H1 (cell line): ENCODE measurements around the gene LAIR2. TPM values are rescaled to one million over a fixed set of nuclear protein-coding genes. Genes with fewer than 3 reads are reported as not detected.

Experiments
- CTCF ChIA-PET: fragments of 300-600 bp; sonication (Branson Sonifier 250); formaldehyde crosslinking; loops from one replicate; lab custom pipeline; 2021; ENCODE audit not compliant: partially characterized antibody; lab: Charles Lee
- POLR2A ChIA-PET: fragments of 300-600 bp; sonication (Branson Sonifier 250); formaldehyde crosslinking; loops from one replicate; lab custom pipeline; 2021; ENCODE audit warnings: inconsistent platforms; ENCODE audit not compliant: partially characterized antibody; lab: Charles Lee
- DNase-seq, 2 experiments: peaks; one replicate each; pipeline versions ENCODE4 v3.0.0 to v3.0.0-alpha.2; 2010 to 2022; ENCODE audit warnings: low spot score in 2 of 2, low read depth in 1 of 2, mixed read lengths in 1 of 2
- FAIRE-seq: peaks from 2 replicates; lab custom pipeline; 2011; peaks lifted over from hg19 to GRCh38; lab: Jason Lieb, UNC
- H2AFZ ChIP-seq: 2 replicates; pipeline ENCODE4 v1.8.1; 2012; ENCODE audit warnings: low read length, inconsistent platforms
- H2AK5ac ChIP-seq: 2 replicates; pipeline ENCODE4 v1.6.1; 2013; ENCODE audit warnings: low read depth, low read length
- H2BK120ac ChIP-seq: replicated peaks from 2 replicates; pipeline ENCODE3; 2013; ENCODE audit warnings: low read depth, low read length, inconsistent platforms
- H2BK12ac ChIP-seq: 2 replicates; pipeline ENCODE4 v1.6.1; 2013; ENCODE audit warnings: low read depth, low read length
- H2BK15ac ChIP-seq: 2 replicates; pipeline ENCODE4 v1.6.1; 2013; ENCODE audit warnings: low read length
- H2BK20ac ChIP-seq: 2 replicates; pipeline ENCODE4 v1.6.1; 2013; ENCODE audit warnings: low read length
- H2BK5ac ChIP-seq: 2 replicates; pipeline ENCODE4 v1.6.1; 2013; ENCODE audit warnings: low read depth, low read length
- H3K14ac ChIP-seq: 2 replicates; pipeline ENCODE4 v1.6.1; 2013; ENCODE audit warnings: inconsistent platforms; ENCODE audit not compliant: insufficient read length
- H3K18ac ChIP-seq: 2 replicates; pipeline ENCODE4 v1.6.1; 2013; ENCODE audit warnings: low read length; ENCODE audit errors: extremely low read depth
- H3K23ac ChIP-seq: 2 replicates; pipeline ENCODE4 v1.6.1; 2013; ENCODE audit warnings: inconsistent platforms; ENCODE audit not compliant: insufficient read length
- H3K23me2 ChIP-seq: 2 replicates; pipeline ENCODE4 v1.6.1; 2013; ENCODE audit warnings: low read depth, low read length
- H3K27ac ChIP-seq: 2 replicates; pipeline ENCODE4 v1.6.1; 2011; ENCODE audit warnings: low read depth, low read length, inconsistent platforms
- H3K27me3 ChIP-seq, 4 experiments: replicated peaks in 1 of 4; 1 replicate in 1 of 4; 2 replicates in 3 of 4; pipeline versions ENCODE4 v1.6.1 to v1.8.1; 2011 to 2013; ENCODE audit warnings: low read length in 3 of 4, mild to moderate bottlenecking in 3 of 4, inconsistent platforms in 2 of 4, mixed read lengths in 2 of 4, moderate library complexity in 1 of 4; ENCODE audit not compliant: control insufficient read depth in 3 of 4, insufficient read depth in 3 of 4; ENCODE audit errors: extremely low read depth in 1 of 4
- H3K36me3 ChIP-seq, 4 experiments: 2 replicates each; pipeline versions ENCODE4 v1.6.1 to v1.8.1; 2011 to 2013; ENCODE audit warnings: mild to moderate bottlenecking in 4 of 4, low read length in 3 of 4, moderate library complexity in 2 of 4, control low read depth in 1 of 4, inconsistent platforms in 1 of 4; ENCODE audit not compliant: insufficient read depth in 4 of 4, control insufficient read depth in 2 of 4
- H3K4ac ChIP-seq: replicated peaks from 2 replicates; pipeline ENCODE3; 2013; ENCODE audit warnings: low read length, low read depth, mixed read lengths, inconsistent platforms; ENCODE audit not compliant: insufficient read length
- H3K4me1 ChIP-seq, 4 experiments: replicated peaks in 1 of 4; 1 replicate in 1 of 4; 2 replicates in 3 of 4; pipeline versions ENCODE4 v1.6.1 to v1.8.1; 2011 to 2013; ENCODE audit warnings: low read length in 3 of 4, inconsistent platforms in 2 of 4, mixed read lengths in 1 of 4; ENCODE audit not compliant: insufficient read depth in 4 of 4, control insufficient read depth in 3 of 4
- H3K4me2 ChIP-seq, 2 experiments: 2 replicates each; pipeline versions ENCODE4 v1.6.1 to v1.8.1; 2011 to 2013; ENCODE audit warnings: low read depth in 2 of 2, low read length in 2 of 2, control low read depth in 1 of 2, inconsistent platforms in 1 of 2, mild to moderate bottlenecking in 1 of 2; ENCODE audit not compliant: insufficient read depth in 1 of 2
- H3K4me3 ChIP-seq, 4 experiments: fragments of 200-600, 300-600 bp in 1 of 4; sonication (generic), shearing (Covaris generic), sonication (Bioruptor Twin) in 1 of 4; 2 replicates each; pipeline versions ENCODE4 v1.5.1 to v1.8.1; 2011 to 2016; ENCODE audit warnings: low read length in 4 of 4, low read depth in 3 of 4, control low read depth in 2 of 4, inconsistent platforms in 2 of 4, mild to moderate bottlenecking in 2 of 4, mixed read lengths in 1 of 4, moderate library complexity in 1 of 4; ENCODE audit not compliant: insufficient read depth in 2 of 4; ENCODE audit errors: extremely low read depth in 1 of 4
- H3K56ac ChIP-seq: replicated peaks from 2 replicates; pipeline ENCODE3; 2013; ENCODE audit warnings: low read depth, mild to moderate bottlenecking, mixed read lengths, low read length, inconsistent platforms; ENCODE audit not compliant: insufficient read length
- H3K79me1 ChIP-seq: 2 replicates; pipeline ENCODE4 v1.6.1; 2013; ENCODE audit warnings: low read depth, low read length, control low read depth
- H3K79me2 ChIP-seq, 2 experiments: 2 replicates each; pipeline versions ENCODE4 v1.6.1 to v1.8.1; 2012 to 2013; ENCODE audit warnings: low read length in 2 of 2, mild to moderate bottlenecking in 2 of 2, inconsistent platforms in 1 of 2; ENCODE audit not compliant: insufficient read depth in 2 of 2, control insufficient read depth in 1 of 2
- H3K9ac ChIP-seq, 4 experiments: replicated peaks in 1 of 4; 1 replicate in 1 of 4; 2 replicates in 3 of 4; pipeline versions ENCODE4 v1.6.1 to v1.8.1; 2011 to 2013; ENCODE audit warnings: low read depth in 3 of 4, low read length in 3 of 4, control low read depth in 2 of 4, mild to moderate bottlenecking in 2 of 4, moderate library complexity in 2 of 4, inconsistent platforms in 1 of 4; ENCODE audit errors: extremely low read depth in 1 of 4
- H3K9me3 ChIP-seq, 2 experiments: 2 replicates each; pipeline versions ENCODE4 v1.6.1 to v1.8.1; 2012 to 2013; ENCODE audit warnings: mild to moderate bottlenecking in 2 of 2, moderate library complexity in 2 of 2, control low read depth in 1 of 2, inconsistent platforms in 1 of 2, low read depth in 1 of 2, low read length in 1 of 2, mixed read lengths in 1 of 2; ENCODE audit not compliant: insufficient read depth in 2 of 2
- H4K20me1 ChIP-seq, 2 experiments: replicated peaks in 1 of 2; 2 replicates each; pipeline versions ENCODE3 to v1.8.1; 2011 to 2013; ENCODE audit warnings: inconsistent platforms in 2 of 2, low read length in 2 of 2, mild to moderate bottlenecking in 1 of 2; ENCODE audit not compliant: insufficient read depth in 2 of 2, control insufficient read depth in 1 of 2
- H4K5ac ChIP-seq: 2 replicates; pipeline ENCODE4 v1.6.1; 2013; ENCODE audit warnings: low read length, low read depth, mixed read lengths, inconsistent platforms; ENCODE audit not compliant: insufficient read length
- H4K8ac ChIP-seq: 2 replicates; pipeline ENCODE4 v1.8.0; 2013; ENCODE audit warnings: mild to moderate bottlenecking, moderate library complexity, low read length, inconsistent platforms; ENCODE audit not compliant: insufficient read depth; ENCODE audit errors: extremely low read depth
- H4K91ac ChIP-seq: replicated peaks from 2 replicates; pipeline ENCODE3; 2013; ENCODE audit warnings: low read length, mixed read lengths, inconsistent platforms; ENCODE audit not compliant: insufficient read length
- CBX8 ChIP-seq: fragments of 300-800, 300-1000 bp; sonication (generic); IDR thresholded peaks from 2 replicates; pipeline ENCODE4 v1.7.1; 2016; ENCODE audit warnings: low read depth, low read length, borderline replicate concordance
- FOSL1 ChIP-seq: IDR thresholded peaks from 2 replicates; pipeline ENCODE4 v1.6.1; 2011; ENCODE audit warnings: mild to moderate bottlenecking, low read depth, low read length, moderate library complexity; ENCODE audit not compliant: insufficient read depth
- GTF2F1 ChIP-seq: IDR thresholded peaks from 2 replicates; pipeline ENCODE4 v1.6.1; 2012; ENCODE audit warnings: low read depth, low read length, improper control_type of control experiment, borderline replicate concordance
- JUN ChIP-seq: IDR thresholded peaks from 2 replicates; pipeline ENCODE4 v1.6.1; 2011; ENCODE audit warnings: low read depth, mild to moderate bottlenecking, improper control_type of control experiment, low read length
- MAFK ChIP-seq: IDR thresholded peaks from 2 replicates; pipeline ENCODE4 v1.6.1; 2012; ENCODE audit warnings: low read depth, mild to moderate bottlenecking, improper control_type of control experiment, low read length
- POLR2AphosphoS5 ChIP-seq: IDR thresholded peaks from 2 replicates; pipeline ENCODE4 v1.6.1; 2011; ENCODE audit warnings: low read depth, low read length
- RNF2 ChIP-seq: fragments of 200-900, 300-1000 bp; sonication (generic); IDR thresholded peaks from 2 replicates; pipeline ENCODE4 v1.7.1; 2016; ENCODE audit warnings: borderline replicate concordance, low read depth, mild to moderate bottlenecking, antibody characterized with exemption, low read length; ENCODE audit not compliant: poor library complexity, severe bottlenecking; ENCODE audit errors: missing control alignments
- SIX5 ChIP-seq: IDR thresholded peaks from 2 replicates; pipeline ENCODE4 v1.6.1; 2011; ENCODE audit warnings: mild to moderate bottlenecking, low read depth, low read length
- SP2 ChIP-seq: IDR thresholded peaks from 2 replicates; pipeline ENCODE4 v1.6.1; 2012; ENCODE audit warnings: mild to moderate bottlenecking, low read length, inconsistent platforms
- USF2 ChIP-seq: IDR thresholded peaks from 2 replicates; pipeline ENCODE4 v1.6.1; 2011; ENCODE audit warnings: low read length, improper control_type of control experiment
- ZNF274 ChIP-seq: IDR thresholded peaks from 2 replicates; pipeline ENCODE4 v1.7.0; 2012; ENCODE audit warnings: low read length, borderline replicate concordance; ENCODE audit errors: extremely low read depth
- WGBS, 2 experiments: shearing (Covaris generic) in 1 of 2; methylation state at CpG; one replicate each; pipeline versions ENCODE4 v1.1.6 to v1.1.7; 2013 to 2015; ENCODE audit warnings: low lambda C conversion rate in 2 of 2, mixed read lengths in 2 of 2, inconsistent platforms in 1 of 2, low coverage in 1 of 2, missing lambda C conversion rate in 1 of 2; ENCODE audit not compliant: insufficient replicate concordance in 2 of 2, insufficient coverage in 1 of 2, insufficient read length in 1 of 2; ENCODE audit errors: extremely low coverage in 1 of 2, missing lambda C conversion rate in 1 of 2; 5-methylcytosine and 5-hydroxymethylcytosine counted together
- polyA plus RNA-seq, 7 experiments: library from polyadenylated mRNA; depleted of rRNA in 3 of 7; stranded (reverse) in 5 of 7; unstranded in 2 of 7; fragments of >200 nt in 5 of 7; fragments of 200-250 nt in 2 of 7; gene quantifications; 1 replicate in 5 of 7; 2 replicates in 1 of 7; 4 replicates in 1 of 7; pipeline versions ENCODE4 v1.2.1 to v1.2.3, GENCODE V29; 2011 to 2013; ENCODE audit warnings: missing spikeins in 2 of 7, mixed read lengths in 2 of 7
- total RNA-seq: library from RNA; stranded (reverse); fragmentation: NEBNext Ultra II Directional; extraction: Animal tissue kit (Norgen Biotek cat#: 25700); gene quantifications from 2 replicates; pipeline ENCODE4 v1.2.1, GENCODE V29; 2021

Gene LAIR2
- total and polyA plus RNA-seq, 2 of the 8 experiments (the other 6 are each of a cell fraction or from before 2014, with no cell fraction given), result not detected

- H3K79me2 ChIP-seq, result peaks cover under 1 to 28% of the 10 kb centered on the region in 2 experiments; a peak in 3 of 4 replicates
- TF ChIP-seq CBX8 (no peak), SP2 (no peak), ZNF274 (no peak), FOSL1 (no peak), RNF2 (no peak), SIX5 (no peak), GTF2F1 (no peak), USF2 (no peak), POLR2AphosphoS5 (no peak), MAFK (no peak), JUN (no peak)
Measured at GRCh38 chr19:54455786-54456422, 46.7 kb upstream of the LAIR2 start.

More at GRCh38 chr19:54455786-54456422, 46.7 kb upstream of the LAIR2 start:
- Histone ChIP-seq H3K27ac (no peak overlapping the region), H3K14ac (no peak overlapping the region), H4K8ac (no peak overlapping the region), H2BK20ac (no peak overlapping the region), H3K4me2 (no peak overlapping the region), H4K91ac (no peak overlapping the region), H3K56ac (no peak overlapping the region), H3K23me2 (no peaks in the 10 kb centered on the region; the same call in 1 of the 2 replicates), H3K9me3 (no peaks in the 10 kb centered on the region), H3K4me1 (no peaks in the 10 kb centered on the region; a peak in 2 of 7 replicates), H3K27me3 (no peaks in the 10 kb centered on the region), H2BK120ac (no peak overlapping the region), H2AK5ac (no peak overlapping the region), H3K18ac (no peak overlapping the region), H2BK15ac (no peak overlapping the region), H4K20me1 (peaks cover 16 to 65% of the 10 kb centered on the region in 2 experiments), H3K79me1 (peaks cover 24% of the 10 kb centered on the region), H3K36me3 (peaks cover 55 to 78% (median 74%) of the 10 kb centered on the region in 4 experiments), H4K5ac (no peak overlapping the region), H2BK5ac (no peak overlapping the region), H2BK12ac (no peak overlapping the region), H3K9ac (no peak overlapping the region), H3K4me3 (no peak overlapping the region), H3K23ac (no peak overlapping the region), H3K4ac (no peak overlapping the region), H2AFZ (no peak overlapping the region)
- DNase-seq, result no peak
- 95% methylated on average over 29 of the region's 40 CpGs; no CpG with 5 or more reads in 1 of the 2 experiments for WGBS, 2 experiments
- no peak for FAIRE-seq
- ChIA-PET POLR2A (interaction anchor here (0.5 to 3.0 kb wide), 5 partner anchors 10 to 455 kb away, joined by 3 to 8 read pairs (median 4); no protein-coding TSS in a partner anchor), CTCF (interaction anchor here (3.7 kb wide), 1 partner anchor 17 kb away, joined by 19 read pairs; no protein-coding TSS in a partner anchor)
